Panc1 (cell line): ENCODE results near the gene NBL1. TPM values are rescaled to one million over a fixed set of nuclear protein-coding genes. Genes with fewer than 3 reads are reported as not detected.

Experiments used
- ATAC-seq: fragments of 200-7000 bp; cut with Tn5 transposase; 2 replicates; pipeline ENCODE4 v1.9.1; 2020; ENCODE audit warnings: mild to moderate bottlenecking, moderate library complexity
- BruUV-seq: library from RNA; stranded (reverse); fragments of 400-500 nt; replicated peaks from 2 replicates; lab custom pipeline; 2021; lab: Mats Ljungman, UMichigan
- CTCF ChIA-PET: fragments of 300-600 bp; sonication (Branson Sonifier 250); formaldehyde crosslinking; loops from one replicate; lab custom pipeline; 2022; ENCODE audit warnings: antibody characterized with exemption; lab: Charles Lee
- POLR2A ChIA-PET: fragments of 300-600 bp; sonication (Branson Sonifier 250); formaldehyde crosslinking; loops from one replicate; lab custom pipeline; 2022; ENCODE audit warnings: antibody characterized with exemption; lab: Charles Lee
- DNase-seq: peaks from one replicate; pipeline ENCODE4 v3.0.0-alpha.2; 2010; ENCODE audit warnings: low read depth, low spot score
- H3K27ac ChIP-seq: 2 replicates; pipeline ENCODE4 v1.5.1; 2011; ENCODE audit warnings: mild to moderate bottlenecking, low read length, inconsistent platforms
- H3K27me3 ChIP-seq: fragments of 200-500 bp; sonication (Bioruptor generic); 2 replicates; pipeline ENCODE4 v1.6.0; 2014; ENCODE audit warnings: low read length, inconsistent platforms; ENCODE audit not compliant: control insufficient read depth, insufficient read depth
- H3K36me3 ChIP-seq: fragments of 200-500 bp; sonication (Bioruptor generic); 2 replicates; pipeline ENCODE4 v1.5.1; 2014; ENCODE audit warnings: inconsistent platforms, mild to moderate bottlenecking, low read length, moderate library complexity; ENCODE audit not compliant: control insufficient read depth, insufficient read depth
- H3K4me1 ChIP-seq: 2 replicates; pipeline ENCODE4 v1.5.1; 2011; ENCODE audit warnings: inconsistent platforms, mild to moderate bottlenecking, low read length, moderate library complexity; ENCODE audit not compliant: control insufficient read depth, insufficient read depth
- H3K4me3 ChIP-seq, 2 experiments: 2 replicates each; pipeline ENCODE4 v1.5.1; 2011 to 2012; ENCODE audit warnings: low read depth in 2 of 2, low read length in 2 of 2, mild to moderate bottlenecking in 2 of 2, inconsistent platforms in 1 of 2, moderate library complexity in 1 of 2
- H3K9me3 ChIP-seq: fragments of 200-500 bp; sonication (Bioruptor generic); 2 replicates; pipeline ENCODE4 v1.5.1; 2014; ENCODE audit warnings: low read depth, mild to moderate bottlenecking, inconsistent platforms, low read length, moderate library complexity; ENCODE audit not compliant: control insufficient read depth, insufficient read depth
- CTCF ChIP-seq: fragments of 450-650 bp; IDR thresholded peaks from 2 replicates; pipeline ENCODE4 v1.5.1; 2017; ENCODE audit warnings: mild to moderate bottlenecking
- POLR2AphosphoS5 ChIP-seq: IDR thresholded peaks from 2 replicates; pipeline ENCODE4 v1.6.1; 2012; ENCODE audit warnings: mild to moderate bottlenecking, low read depth, low read length, moderate library complexity
- REST ChIP-seq, 2 experiments: IDR thresholded peaks; 2 replicates each; pipeline ENCODE4 v1.6.1; 2011 to 2012; ENCODE audit warnings: low read depth in 2 of 2, control low read depth in 1 of 2, low read length in 1 of 2, mild to moderate bottlenecking in 1 of 2, moderate library complexity in 1 of 2; ENCODE audit not compliant: insufficient read depth in 1 of 2
- SIN3A ChIP-seq: IDR thresholded peaks from 2 replicates; pipeline ENCODE4 v1.6.1; 2012; ENCODE audit warnings: low read depth, mild to moderate bottlenecking, low read length, moderate library complexity, borderline replicate concordance; ENCODE audit not compliant: insufficient read depth
- TCF7L2 ChIP-seq: IDR thresholded peaks from 2 replicates; pipeline ENCODE4 v1.6.1; 2011; ENCODE audit warnings: mild to moderate bottlenecking, low read depth, low read length, inconsistent platforms
- in situ Hi-C: cut with HindIII; loops from 2 replicates; pipeline ENCODE4 v1.10.0; 2016; ENCODE audit warnings: low sequenced_read_pairs, low pct_unique_long_range_greater_than_20kb
- intact Hi-C: fragments of 100-400 bp; cut with micrococcal nuclease; formaldehyde crosslinking; loops from one replicate; pipeline ENCODE4 v1.10.0; 2022; ENCODE audit not compliant: unreplicated experiment
- total RNA-seq: library from RNA; stranded (reverse); gene quantifications from one replicate; pipeline ENCODE4 v1.2.1, GENCODE V29; 2021; ENCODE audit not compliant: unreplicated experiment

NBL1 gene
- total RNA-seq, 1 experiment from 2014 or later: 191 TPM

- H3K9me3 ChIP-seq: no peaks in the 10 kb centered on the region
- intact Hi-C loops: no loop called here
- BruUV-seq: no TSS peak
- no peak overlapping the region for H3K27ac ChIP-seq
- no peak overlapping the region for H3K4me3 ChIP-seq
- peaks cover 7% of the 10 kb centered on the region; the same call in 1 of the 2 replicates for H3K36me3 ChIP-seq
- in situ Hi-C loops: no loop called here
- ATAC-seq (no peak), DNase-seq (no peak)
- H3K27me3 ChIP-seq: no peaks in the 10 kb centered on the region
- H3K4me1 ChIP-seq: no peaks in the 10 kb centered on the region
- POLR2A ChIA-PET: interaction anchor here (0.6 kb wide), 3 partner anchors 22 to 378 kb away, joined by 3 read pairs; no protein-coding TSS in a partner anchor
- CTCF ChIA-PET: interaction anchor here (0.7 kb wide), 1 partner anchor 93 kb away, joined by 3 read pairs; no protein-coding TSS in a partner anchor
- no peak for TF ChIP-seq REST (IDR thresholded peaks at IDR 0.05; ENCODE audit: insufficient read depth in 1 of 2, low read depth in 2 of 2, low read length in 1 of 2)
- no peak for TF ChIP-seq POLR2AphosphoS5
- TF ChIP-seq TCF7L2: no peak
- no peak for TF ChIP-seq SIN3A
- TF ChIP-seq CTCF: no peak
These were observed 13.3 kb upstream of the NBL1 start for GRCh38 chr1:19630720-19631395.

GRCh38 chr1:19632211-19632610 lies 11.9 kb upstream of the NBL1 start:
- Histone ChIP-seq H3K36me3 (no peaks in the 10 kb centered on the region; the same call in 1 of the 2 replicates), H3K27me3 (no peaks in the 10 kb centered on the region), H3K4me3 (no peak overlapping the region), H3K27ac (no peak overlapping the region), H3K4me1 (no peaks in the 10 kb centered on the region), H3K9me3 (no peaks in the 10 kb centered on the region)
- ATAC-seq (no peak), DNase-seq (no peak)
- POLR2A ChIA-PET: interaction anchor here (0.7 kb wide), 1 partner anchor 120 kb away, joined by 3 read pairs; no protein-coding TSS in a partner anchor
- CTCF ChIA-PET: no interaction called here
- no TSS peak for BruUV-seq
- in situ Hi-C loops (no loop called here), intact Hi-C loops (no loop called here)
- no peak for TF ChIP-seq POLR2AphosphoS5
- no peak for TF ChIP-seq REST (IDR thresholded peaks at IDR 0.05; ENCODE audit: insufficient read depth in 1 of 2, low read depth in 2 of 2, low read length in 1 of 2)
- no peak for TF ChIP-seq TCF7L2
- no peak for TF ChIP-seq SIN3A
- no peak for TF ChIP-seq CTCF
